Measurements from ENCODE around the gene TIGD6. TPM values are rescaled to one million over a fixed set of nuclear protein-coding genes. Genes with fewer than 3 reads are reported as not detected.

The TIGD6 gene
- total and polyA plus RNA-seq, 10 of the 15 experiments (the other 5 are each of a cell fraction or from before 2014, with no cell fraction given), result 0.84 to 4.1 (median 2.7) TPM

DNA sequence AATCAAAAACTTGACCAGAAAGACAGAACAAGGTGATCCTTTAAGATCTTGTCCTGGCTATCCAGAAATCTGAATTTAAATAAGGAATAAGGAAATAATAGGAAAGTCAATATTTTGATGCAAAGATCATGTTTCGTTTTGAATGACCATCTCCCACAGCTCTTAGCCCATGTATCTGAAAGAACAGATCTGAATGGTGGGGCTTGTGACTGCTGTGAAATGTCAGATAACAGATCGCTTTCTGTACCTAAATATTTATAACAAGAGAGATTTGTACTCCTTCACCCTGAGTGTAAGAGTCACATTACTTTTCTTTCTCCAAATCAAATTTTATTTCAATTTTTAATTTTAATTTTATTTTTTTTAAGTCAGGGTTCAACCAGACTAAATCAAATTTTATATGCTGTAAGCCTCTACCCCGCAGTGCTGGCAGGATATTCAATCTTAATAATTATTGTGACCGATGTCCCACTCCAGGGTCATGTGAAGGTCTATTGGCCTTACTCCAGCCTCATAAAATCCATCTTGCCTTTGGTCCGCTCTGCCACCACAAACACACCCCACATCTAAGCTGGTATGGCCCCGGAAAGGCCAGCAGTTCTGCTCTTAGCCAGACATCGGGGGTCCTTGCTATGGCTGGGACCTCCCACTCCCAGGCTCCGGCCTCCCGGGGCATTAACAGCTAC is 46.9 kb downstream of the TIGD6 start:
- 74% methylated on average over 9 of the region's 9 CpGs for WGBS (ENCODE audit: insufficient coverage, insufficient replicate concordance, low lambda C conversion rate, missing lambda C conversion rate)
- H3K9ac ChIP-seq (ENCODE audit: control insufficient read depth, insufficient read depth, low read length), result no peak overlapping the region
- no peak overlapping the region for H2AFZ ChIP-seq (ENCODE audit: control insufficient read depth, low read depth, low read length)
- ChIA-PET CTCF (no interaction called here), RAD21 (ENCODE audit: unreplicated experiment) (no interaction called here), SMC1A (ENCODE audit: uncharacterized antibody, unreplicated experiment) (no interaction called here), POLR2A (no interaction called here)
- H3K27ac ChIP-seq (ENCODE audit: control insufficient read depth, insufficient read depth), result no peak overlapping the region
- H3K27me3 ChIP-seq (replicated peaks in 1 of 2; ENCODE audit: control insufficient read depth in 2 of 2, insufficient read depth in 2 of 2, low read length in 1 of 2), result no peaks in the 10 kb centered on the region; a peak in 2 of 4 replicates
- H3K4me3 ChIP-seq, result no peak overlapping the region
- no TSS peak for BruUV-seq (replicated peaks)
- H3K9me3 ChIP-seq (replicated peaks; ENCODE audit: control insufficient read depth, insufficient read depth, low read length), result no peaks in the 10 kb centered on the region
- FAIRE-seq (no peak), DNase-seq (ENCODE audit: low read depth, low spot score) (no peak), ATAC-seq (no peak)
- H3K4me1 ChIP-seq (ENCODE audit: control insufficient read depth, insufficient read depth, low read length), result no peaks in the 10 kb centered on the region
- H3K36me3 ChIP-seq (ENCODE audit: control insufficient read depth in 2 of 2, insufficient read depth in 2 of 2, low read length in 1 of 2), result no peaks in the 10 kb centered on the region
- in situ Hi-C loops (cut with MboI) (no loop called here), intact Hi-C loops (cut with micrococcal nuclease; ENCODE audit: unreplicated experiment) (no loop called here)
- H4K20me1 ChIP-seq (ENCODE audit: control insufficient read depth, insufficient read depth), result no peaks in the 10 kb centered on the region
- no peaks in the 10 kb centered on the region for H3K79me2 ChIP-seq (ENCODE audit: control insufficient read depth, insufficient read depth, low read length)
- no peak overlapping the region for H3K4me2 ChIP-seq (ENCODE audit: control insufficient read depth, insufficient read depth)
- TF ChIP-seq HDGF (IDR thresholded peaks at IDR 0.05) (no peak), BCL11A (IDR thresholded peaks at IDR 0.05; ENCODE audit: low read depth, low read length) (no peak)

- Histone ChIP-seq H3K27me3 (replicated peaks in 1 of 2; ENCODE audit: control insufficient read depth in 2 of 2, insufficient read depth in 2 of 2, low read length in 1 of 2) (no peaks in the 10 kb centered on the region; a peak in 2 of 4 replicates), H3K27ac (ENCODE audit: control insufficient read depth, insufficient read depth) (no peak overlapping the region), H3K4me3 (no peak overlapping the region), H3K36me3 (ENCODE audit: control insufficient read depth in 2 of 2, insufficient read depth in 2 of 2, low read length in 1 of 2) (no peaks in the 10 kb centered on the region), H3K9ac (ENCODE audit: control insufficient read depth, insufficient read depth, low read length) (no peak overlapping the region), H3K9me3 (replicated peaks; ENCODE audit: control insufficient read depth, insufficient read depth, low read length) (no peaks in the 10 kb centered on the region), H4K20me1 (ENCODE audit: control insufficient read depth, insufficient read depth) (no peaks in the 10 kb centered on the region), H3K79me2 (ENCODE audit: control insufficient read depth, insufficient read depth, low read length) (no peaks in the 10 kb centered on the region), H3K4me2 (ENCODE audit: control insufficient read depth, insufficient read depth) (no peak overlapping the region), H3K4me1 (ENCODE audit: control insufficient read depth, insufficient read depth, low read length) (no peaks in the 10 kb centered on the region), H2AFZ (ENCODE audit: control insufficient read depth, low read depth, low read length) (no peak overlapping the region)
- no peak for DNase-seq (ENCODE audit: low read depth, low spot score)
- ChIA-PET POLR2A (no interaction called here), CTCF (interaction anchor here (1.1 to 2.0 kb wide), 3 partner anchors 9 to 42 kb away, joined by 3 to 10 read pairs (median 4); partner anchors contain the start of gene SLC26A2), RAD21 (ENCODE audit: unreplicated experiment) (interaction anchor here (1.0 to 1.6 kb wide), 2 partner anchors 39 to 42 kb away, joined by 3 to 7 read pairs; no protein-coding TSS in a partner anchor), SMC1A (ENCODE audit: uncharacterized antibody, unreplicated experiment) (interaction anchor here (0.7 to 2.2 kb wide), 4 partner anchors 9 to 171 kb away, joined by 3 to 6 read pairs (median 4); partner anchors contain the start of gene SLC26A2)
- intact Hi-C loops (cut with micrococcal nuclease; ENCODE audit: unreplicated experiment), result no loop called here
- BruUV-seq (replicated peaks), result no TSS peak
- peak; percentile 63; the same call in 2 of the 3 replicates for ATAC-seq
- WGBS (ENCODE audit: insufficient coverage, insufficient replicate concordance, low lambda C conversion rate, missing lambda C conversion rate), result 40% methylated on average over 6 of the region's 6 CpGs
- in situ Hi-C loops (cut with MboI), result no loop called here
- FAIRE-seq, result no peak
- no peak for TF ChIP-seq ZNF207 (IDR thresholded peaks at IDR 0.05; ENCODE audit: borderline replicate concordance)
- TF ChIP-seq ASH2L (IDR thresholded peaks at IDR 0.05; ENCODE audit: borderline replicate concordance, low read depth), result no peak
- TF ChIP-seq DPF2 (IDR thresholded peaks at IDR 0.05), result no peak
- no peak for TF ChIP-seq RELA (IDR thresholded peaks at IDR 0.05; ENCODE audit: borderline replicate concordance, partially characterized antibody)
- TF ChIP-seq CHD2 (IDR thresholded peaks at IDR 0.05; ENCODE audit: borderline replicate concordance, low read depth, low read length), result no peak
- TF ChIP-seq CBFB (IDR thresholded peaks at IDR 0.05; ENCODE audit: low read depth), result no peak
- no peak for TF ChIP-seq NFYA (IDR thresholded peaks at IDR 0.05; ENCODE audit: borderline replicate concordance, low read depth, low read length)
- no peak for TF ChIP-seq SP1 (IDR thresholded peaks at IDR 0.05; ENCODE audit: low read depth, low read length)
- TF ChIP-seq, protein P1, sequence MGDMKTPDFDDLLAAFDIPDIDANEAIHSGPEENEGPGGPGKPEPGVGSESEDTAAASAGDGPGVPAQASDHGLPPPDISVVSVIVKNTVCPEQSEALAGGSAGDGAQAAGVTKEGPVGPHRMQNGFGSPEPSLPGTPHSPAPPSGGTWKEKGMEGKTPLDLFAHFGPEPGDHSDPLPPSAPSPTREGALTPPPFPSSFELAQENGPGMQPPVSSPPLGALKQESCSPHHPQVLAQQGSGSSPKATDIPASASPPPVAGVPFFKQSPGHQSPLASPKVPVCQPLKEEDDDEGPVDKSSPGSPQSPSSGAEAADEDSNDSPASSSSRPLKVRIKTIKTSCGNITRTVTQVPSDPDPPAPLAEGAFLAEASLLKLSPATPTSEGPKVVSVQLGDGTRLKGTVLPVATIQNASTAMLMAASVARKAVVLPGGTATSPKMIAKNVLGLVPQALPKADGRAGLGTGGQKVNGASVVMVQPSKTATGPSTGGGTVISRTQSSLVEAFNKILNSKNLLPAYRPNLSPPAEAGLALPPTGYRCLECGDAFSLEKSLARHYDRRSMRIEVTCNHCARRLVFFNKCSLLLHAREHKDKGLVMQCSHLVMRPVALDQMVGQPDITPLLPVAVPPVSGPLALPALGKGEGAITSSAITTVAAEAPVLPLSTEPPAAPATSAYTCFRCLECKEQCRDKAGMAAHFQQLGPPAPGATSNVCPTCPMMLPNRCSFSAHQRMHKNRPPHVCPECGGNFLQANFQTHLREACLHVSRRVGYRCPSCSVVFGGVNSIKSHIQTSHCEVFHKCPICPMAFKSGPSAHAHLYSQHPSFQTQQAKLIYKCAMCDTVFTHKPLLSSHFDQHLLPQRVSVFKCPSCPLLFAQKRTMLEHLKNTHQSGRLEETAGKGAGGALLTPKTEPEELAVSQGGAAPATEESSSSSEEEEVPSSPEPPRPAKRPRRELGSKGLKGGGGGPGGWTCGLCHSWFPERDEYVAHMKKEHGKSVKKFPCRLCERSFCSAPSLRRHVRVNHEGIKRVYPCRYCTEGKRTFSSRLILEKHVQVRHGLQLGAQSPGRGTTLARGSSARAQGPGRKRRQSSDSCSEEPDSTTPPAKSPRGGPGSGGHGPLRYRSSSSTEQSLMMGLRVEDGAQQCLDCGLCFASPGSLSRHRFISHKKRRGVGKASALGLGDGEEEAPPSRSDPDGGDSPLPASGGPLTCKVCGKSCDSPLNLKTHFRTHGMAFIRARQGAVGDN (IDR thresholded peaks at IDR 0.05), result no peak
- TF ChIP-seq MTA3 (IDR thresholded peaks at IDR 0.05; ENCODE audit: borderline replicate concordance, low read length), result no peak
- TF ChIP-seq, protein P2, sequence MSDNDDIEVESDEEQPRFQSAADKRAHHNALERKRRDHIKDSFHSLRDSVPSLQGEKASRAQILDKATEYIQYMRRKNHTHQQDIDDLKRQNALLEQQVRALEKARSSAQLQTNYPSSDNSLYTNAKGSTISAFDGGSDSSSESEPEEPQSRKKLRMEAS (IDR thresholded peaks at IDR 0.05; ENCODE audit: low read depth, low read length), result no peak
Measured at GRCh38 chr5:149951138-149951749, 49.2 kb downstream of the TIGD6 start.

Measured in GM12878 (cell line).